Measurements from ENCODE around the gene METTL23. TPM values are rescaled to one million over a fixed set of nuclear protein-coding genes. Genes with fewer than 3 reads are reported as not detected.

The METTL23 gene
- total and polyA plus RNA-seq, 2 experiments from 2014 or later: 47.6 to 77.9 TPM

- no peak overlapping the region for H3K4me3 ChIP-seq
- H3K27ac ChIP-seq: peak overlapping the region; percentile 73
- no peak for TF ChIP-seq CTCF (IDR thresholded peaks at IDR 0.05; ENCODE audit: low read depth, low read length)
- H3K27me3 ChIP-seq: no peaks in the 10 kb centered on the region
- DNase-seq (ENCODE audit: low read depth in 1 of 2, low spot score in 1 of 2): peak in 1 of 2 donors; percentile 94
- H3K4me1 ChIP-seq (ENCODE audit: low read depth): peaks cover 22% of the 10 kb centered on the region
- H3K36me3 ChIP-seq: no peaks in the 10 kb centered on the region
- H3K9me3 ChIP-seq (ENCODE audit: low read depth): no peaks in the 10 kb centered on the region
Observed at GRCh38 chr17:76682296-76682695, 44.3 kb upstream of the METTL23 start.

- H3K27ac ChIP-seq: peak overlapping the region; percentile 73
- H3K27me3 ChIP-seq: no peaks in the 10 kb centered on the region
- TF ChIP-seq CTCF (IDR thresholded peaks at IDR 0.05; ENCODE audit: low read depth, low read length): peak; percentile 11
- no peaks in the 10 kb centered on the region for H3K9me3 ChIP-seq (ENCODE audit: low read depth)
- H3K4me3 ChIP-seq: no peak overlapping the region
- DNase-seq (ENCODE audit: low read depth in 1 of 2, low spot score in 1 of 2): peak in 1 of 2 donors; percentile 21
- no peaks in the 10 kb centered on the region for H3K36me3 ChIP-seq
- H3K4me1 ChIP-seq (ENCODE audit: low read depth): peaks cover 22% of the 10 kb centered on the region
Observed at GRCh38 chr17:76683011-76683755, 43.5 kb upstream of the METTL23 start.

- Histone ChIP-seq H3K9me3 (ENCODE audit: low read depth) (no peaks in the 10 kb centered on the region), H3K27me3 (no peaks in the 10 kb centered on the region), H3K27ac (no peak overlapping the region), H3K4me3 (no peak overlapping the region), H3K36me3 (no peaks in the 10 kb centered on the region), H3K4me1 (ENCODE audit: low read depth) (peaks cover 22% of the 10 kb centered on the region)
- no peak for DNase-seq (ENCODE audit: low read depth in 1 of 2, low spot score in 1 of 2)
- no peak for TF ChIP-seq CTCF (IDR thresholded peaks at IDR 0.05; ENCODE audit: low read depth, low read length)
Observed at GRCh38 chr17:76683921-76684745, 42.5 kb upstream of the METTL23 start.

GRCh38 chr17:76684756-76685155, 41.9 kb upstream of the METTL23 start:
- Histone ChIP-seq H3K27ac (no peak overlapping the region), H3K9me3 (ENCODE audit: low read depth) (no peaks in the 10 kb centered on the region), H3K27me3 (no peaks in the 10 kb centered on the region), H3K4me1 (ENCODE audit: low read depth) (peaks cover 22% of the 10 kb centered on the region), H3K36me3 (no peaks in the 10 kb centered on the region), H3K4me3 (no peak overlapping the region)
- TF ChIP-seq CTCF (IDR thresholded peaks at IDR 0.05; ENCODE audit: low read depth, low read length): no peak
- no peak for DNase-seq (ENCODE audit: low read depth in 1 of 2, low spot score in 1 of 2)

GRCh38 chr17:76685366-76685765, 41.3 kb upstream of the METTL23 start:
- no peaks in the 10 kb centered on the region for H3K27me3 ChIP-seq
- TF ChIP-seq CTCF (IDR thresholded peaks at IDR 0.05; ENCODE audit: low read depth, low read length): no peak
- H3K9me3 ChIP-seq (ENCODE audit: low read depth): no peaks in the 10 kb centered on the region
- H3K4me3 ChIP-seq: no peak overlapping the region
- DNase-seq (ENCODE audit: low read depth in 1 of 2, low spot score in 1 of 2): no peak
- peaks cover 25% of the 10 kb centered on the region for H3K4me1 ChIP-seq (ENCODE audit: low read depth)
- no peaks in the 10 kb centered on the region for H3K36me3 ChIP-seq
- H3K27ac ChIP-seq: no peak overlapping the region
